ENCODE results near the gene PLCG2.
"Not testable (repeated sequence)": the region's sequence is repeated elsewhere in the genome, so short reads cannot be mapped to it uniquely, and the experiment has no call there.

PLCG2 gene

DNA sequence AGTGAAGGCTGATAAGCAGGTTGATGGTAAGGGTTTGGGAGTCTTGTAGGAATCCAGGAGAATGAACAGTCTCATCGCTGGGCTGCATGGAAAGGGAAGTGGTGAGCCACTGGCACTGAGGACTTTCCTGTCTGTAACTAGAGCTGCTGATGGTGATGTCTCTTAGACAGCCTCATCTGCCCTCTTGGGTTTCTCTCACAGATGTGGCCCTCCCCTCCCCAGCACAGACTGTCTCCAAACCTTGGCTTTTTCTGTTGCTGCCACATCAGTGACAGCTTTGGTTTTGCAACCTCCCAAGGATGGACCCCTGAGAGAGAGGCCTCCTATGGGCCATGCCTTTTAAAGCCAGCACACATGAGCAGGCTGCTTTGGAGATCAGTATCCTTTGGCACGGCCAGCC lies 16.9 kb downstream of the PLCG2 start:
- no peak for TF ChIP-seq FOXK2 (IDR thresholded peaks at IDR 0.05)
- TF ChIP-seq, protein P1, sequence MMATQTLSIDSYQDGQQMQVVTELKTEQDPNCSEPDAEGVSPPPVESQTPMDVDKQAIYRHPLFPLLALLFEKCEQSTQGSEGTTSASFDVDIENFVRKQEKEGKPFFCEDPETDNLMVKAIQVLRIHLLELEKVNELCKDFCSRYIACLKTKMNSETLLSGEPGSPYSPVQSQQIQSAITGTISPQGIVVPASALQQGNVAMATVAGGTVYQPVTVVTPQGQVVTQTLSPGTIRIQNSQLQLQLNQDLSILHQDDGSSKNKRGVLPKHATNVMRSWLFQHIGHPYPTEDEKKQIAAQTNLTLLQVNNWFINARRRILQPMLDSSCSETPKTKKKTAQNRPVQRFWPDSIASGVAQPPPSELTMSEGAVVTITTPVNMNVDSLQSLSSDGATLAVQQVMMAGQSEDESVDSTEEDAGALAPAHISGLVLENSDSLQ (IDR thresholded peaks at IDR 0.05) = no peak
- TF ChIP-seq ELF4 (IDR thresholded peaks at IDR 0.05) = no peak
- no peak for TF ChIP-seq ARNT (IDR thresholded peaks at IDR 0.05)
- no peak for TF ChIP-seq L3MBTL2 (conservative IDR thresholded peaks at IDR 0.05)
- no peak for TF ChIP-seq TARDBP (IDR thresholded peaks at IDR 0.05)
- TF ChIP-seq CTBP1 (IDR thresholded peaks at IDR 0.05; ENCODE audit: borderline replicate concordance) = no peak
- CTCF ChIA-PET = no interaction called here
- POLR2A ChIA-PET = interaction anchor here (0.6 kb wide), 1 partner anchor 17 kb away, joined by 3 read pairs; the partner anchor contains the start of gene PLCG2
- DNase-seq (ENCODE audit: extremely low spot score) = no peak

DNA sequence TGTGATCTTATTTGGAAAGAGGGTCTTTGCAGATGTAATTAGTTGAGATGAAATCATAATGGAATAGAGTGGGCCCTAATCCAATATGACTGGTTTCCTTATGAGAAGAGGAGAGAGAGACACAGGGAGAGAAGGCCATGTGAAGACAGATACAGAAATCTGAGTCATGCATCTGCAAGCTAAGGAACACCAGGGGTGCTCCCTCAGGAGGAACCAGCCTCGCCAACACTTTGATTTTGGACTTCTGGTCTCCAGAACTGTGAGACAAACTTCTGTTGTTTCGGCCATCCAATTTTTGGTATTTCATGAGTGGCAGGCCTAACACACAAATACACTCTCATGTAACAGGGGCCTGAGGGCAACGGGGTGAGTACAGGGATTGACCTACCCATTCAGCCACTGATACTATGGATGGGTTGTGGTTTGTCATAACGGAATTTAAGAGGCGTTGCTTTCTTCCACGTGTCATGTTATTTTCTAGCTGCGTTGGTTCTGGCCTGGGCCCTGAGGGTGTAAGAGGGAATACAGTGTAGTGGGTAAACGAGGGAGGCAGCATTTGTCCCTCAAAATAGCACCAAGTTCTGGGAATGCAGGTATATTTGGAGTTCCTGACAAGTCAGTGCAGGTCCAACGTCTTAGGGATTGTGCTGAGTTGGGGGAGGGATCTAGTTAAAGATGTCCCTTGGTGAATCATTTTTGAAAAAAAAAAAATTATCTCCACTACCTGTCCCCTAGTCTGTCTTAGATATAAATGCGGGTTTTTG lies 17.7 kb downstream of the PLCG2 start:
- TF ChIP-seq, protein P1 (IDR thresholded peaks at IDR 0.05) = no peak
- TF ChIP-seq CTBP1 (IDR thresholded peaks at IDR 0.05; ENCODE audit: borderline replicate concordance) (no peak), HDGF (IDR thresholded peaks at IDR 0.05; ENCODE audit: borderline replicate concordance) (no peak)
- POLR2A ChIA-PET = no interaction called here
- no peak for DNase-seq (ENCODE audit: extremely low spot score)
- CTCF ChIA-PET = no interaction called here

DNA sequence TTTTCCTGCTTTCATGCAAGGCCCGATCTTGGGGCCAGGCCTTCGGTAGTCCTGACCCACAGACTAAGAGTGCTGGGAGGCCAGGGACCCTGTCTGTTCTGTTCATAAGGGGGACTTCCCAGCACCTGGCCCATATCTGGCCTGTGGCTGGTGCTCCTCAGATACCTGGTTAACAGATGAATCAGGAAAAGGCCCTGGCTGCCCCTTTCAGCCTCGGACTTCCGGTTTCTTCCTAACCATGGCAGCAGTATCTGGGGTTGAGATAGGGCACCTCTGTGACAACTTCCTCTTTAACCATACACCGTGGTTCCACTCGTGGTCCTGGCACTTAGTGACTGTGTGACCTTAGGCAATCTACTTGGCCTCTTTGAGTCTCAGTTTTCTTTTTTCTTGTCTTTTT lies 18.4 kb downstream of the PLCG2 start:
- DNase-seq (ENCODE audit: extremely low spot score) = no peak
- CTCF ChIA-PET = no interaction called here

DNA sequence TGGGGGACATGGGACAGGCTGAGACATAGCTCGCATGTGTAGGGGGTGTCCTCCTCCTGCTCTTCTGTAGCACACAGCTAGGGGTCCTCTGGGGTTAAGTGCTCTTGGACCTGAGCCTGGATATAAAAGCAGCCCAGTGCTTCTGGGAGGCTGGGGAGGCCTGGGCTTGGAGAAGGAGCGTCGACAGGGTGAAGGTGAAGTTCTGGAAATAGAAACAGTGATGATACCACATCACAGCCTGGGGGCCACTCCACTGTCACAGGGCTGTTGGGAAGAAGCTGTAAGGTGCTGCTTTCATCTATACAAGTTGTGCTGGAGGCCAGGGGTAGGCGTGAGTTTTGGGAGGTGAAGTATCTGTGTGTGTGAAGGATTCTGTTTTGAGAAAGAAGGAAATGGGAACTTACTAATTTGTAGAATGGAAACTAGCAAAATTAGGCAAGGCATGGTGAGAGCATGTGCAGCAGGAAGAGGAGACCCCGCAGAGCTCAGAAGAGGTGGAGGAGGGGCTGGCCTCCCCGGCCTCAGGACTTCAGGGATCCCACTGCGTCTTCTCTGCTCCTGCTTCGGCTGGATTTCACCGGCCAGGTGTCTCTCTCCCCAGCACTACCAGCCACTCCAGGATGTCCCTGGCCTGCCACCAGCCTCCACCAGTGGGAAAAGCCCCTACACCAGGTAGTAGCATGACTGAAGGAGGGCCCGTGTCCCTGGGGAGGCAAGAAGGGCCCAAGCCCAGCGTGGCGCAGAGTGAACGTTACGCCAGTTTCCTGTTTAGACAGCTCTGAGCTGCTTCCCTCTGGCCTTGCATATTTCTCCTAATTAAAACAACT lies 19.4 kb downstream of the PLCG2 start:
- POLR2A ChIA-PET = no interaction called here
- CTCF ChIA-PET = no interaction called here
- no peak for DNase-seq (ENCODE audit: extremely low spot score)
- no peak for TF ChIP-seq FOXA1 (IDR thresholded peaks at IDR 0.05)
- TF ChIP-seq, protein P1 (IDR thresholded peaks at IDR 0.05) = no peak
- no peak for TF ChIP-seq BHLHE40 (IDR thresholded peaks at IDR 0.05; ENCODE audit: borderline replicate concordance)
- no peak for TF ChIP-seq CTBP1 (IDR thresholded peaks at IDR 0.05; ENCODE audit: borderline replicate concordance)
- TF ChIP-seq ELF4 (IDR thresholded peaks at IDR 0.05) = no peak
- TF ChIP-seq LEF1 (IDR thresholded peaks at IDR 0.05; ENCODE audit: borderline replicate concordance) = no peak
- no peak for TF ChIP-seq SUZ12 (IDR thresholded peaks at IDR 0.05)
- TF ChIP-seq NFRKB (IDR thresholded peaks at IDR 0.05) = no peak
- TF ChIP-seq L3MBTL2 (conservative IDR thresholded peaks at IDR 0.05) = no peak
- TF ChIP-seq ARNT (IDR thresholded peaks at IDR 0.05) = no peak
- TF ChIP-seq ZNF384 (IDR thresholded peaks at IDR 0.05) = no peak
- TF ChIP-seq FOXK2 (IDR thresholded peaks at IDR 0.05) = no peak
- no peak for TF ChIP-seq FOXM1 (IDR thresholded peaks at IDR 0.05; ENCODE audit: borderline replicate concordance)
- no peak for TF ChIP-seq SP1 (IDR thresholded peaks at IDR 0.05)

More for the DNA sequence above, 18.4 kb downstream of the PLCG2 start:
- TF ChIP-seq ARNT (IDR thresholded peaks at IDR 0.05) = no peak
- TF ChIP-seq TARDBP (IDR thresholded peaks at IDR 0.05) = no peak
- POLR2A ChIA-PET = no interaction called here

DNA sequence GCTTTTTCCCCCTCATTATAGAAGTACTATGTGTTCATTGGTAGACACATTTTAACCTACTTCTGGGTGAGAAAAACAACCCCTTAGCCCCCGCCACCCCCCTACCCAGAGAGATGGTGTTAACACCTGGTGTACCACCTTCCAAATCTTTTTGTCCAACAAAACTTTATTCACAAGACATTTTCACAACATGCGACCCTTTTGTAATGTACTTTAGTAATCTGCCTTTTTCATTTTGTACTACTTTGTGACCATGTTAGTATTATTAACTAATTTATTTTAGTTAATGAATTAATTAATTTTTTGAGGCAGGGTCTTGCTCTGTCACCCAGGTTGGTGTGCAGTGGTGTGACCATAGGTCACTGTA lies 20.0 kb downstream of the PLCG2 start:
- ChIA-PET CTCF (interaction anchor here (0.7 kb wide), 1 partner anchor 875 kb away, joined by 4 read pairs; no protein-coding TSS in a partner anchor), POLR2A (no interaction called here)
- no peak for DNase-seq (ENCODE audit: extremely low spot score)
- TF ChIP-seq, protein P1 (IDR thresholded peaks at IDR 0.05) = no peak
- TF ChIP-seq ELF4 (IDR thresholded peaks at IDR 0.05) (no peak), TARDBP (IDR thresholded peaks at IDR 0.05) (no peak), SUZ12 (IDR thresholded peaks at IDR 0.05) (no peak), BHLHE40 (IDR thresholded peaks at IDR 0.05; ENCODE audit: borderline replicate concordance) (no peak), FOXM1 (IDR thresholded peaks at IDR 0.05; ENCODE audit: borderline replicate concordance) (no peak), HDGF (IDR thresholded peaks at IDR 0.05; ENCODE audit: borderline replicate concordance) (no peak), FOXA1 (IDR thresholded peaks at IDR 0.05) (no peak), CTBP1 (IDR thresholded peaks at IDR 0.05; ENCODE audit: borderline replicate concordance) (no peak)

DNA sequence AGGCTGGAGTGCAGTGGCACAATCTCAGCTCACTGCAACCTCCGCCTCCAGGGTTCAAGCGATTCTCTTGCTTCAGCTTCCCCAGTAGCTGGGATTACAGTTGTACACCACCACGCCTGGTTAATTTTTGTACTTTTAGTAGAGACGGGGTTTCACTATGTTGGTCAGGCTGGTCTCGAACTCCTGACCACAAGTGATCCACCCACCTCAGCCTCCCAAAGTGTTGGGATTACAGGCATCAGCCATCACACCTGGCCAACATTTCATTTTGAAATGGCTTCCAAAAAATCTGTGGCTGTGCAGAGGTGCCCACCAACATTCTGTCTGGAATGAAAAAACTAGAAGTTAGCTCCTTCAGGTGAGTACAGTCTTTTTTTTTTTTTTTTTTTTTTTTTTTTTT lies 22.6 kb downstream of the PLCG2 start:
- CTCF ChIA-PET; DNase-seq (ENCODE audit: extremely low spot score); POLR2A ChIA-PET: not testable (repeated sequence)
